GM12875 (cell line): ENCODE measurements around the gene MAMDC2.

Experiments used
- H3K4me3 ChIP-seq: one replicate; pipeline ENCODE4 v1.5.1; 2011; ENCODE audit warnings: low read depth, low read length, control low read depth
- CTCF ChIP-seq: IDR thresholded peaks from 2 replicates; pipeline ENCODE4 v1.5.1; 2011; ENCODE audit warnings: low read depth, mild to moderate bottlenecking, control low read depth, inconsistent platforms, low read length, moderate library complexity, borderline replicate concordance; ENCODE audit not compliant: insufficient read depth

Gene MAMDC2

GRCh38 chr9:70262366-70262765 is 218.7 kb downstream of the MAMDC2 start:
- no peak overlapping the region for H3K4me3 ChIP-seq
- no peak for TF ChIP-seq CTCF

- no peak for TF ChIP-seq CTCF
- no peak overlapping the region for H3K4me3 ChIP-seq
Observed at GRCh38 chr9:70262948-70263347, 219.3 kb downstream of the MAMDC2 start.

DNA sequence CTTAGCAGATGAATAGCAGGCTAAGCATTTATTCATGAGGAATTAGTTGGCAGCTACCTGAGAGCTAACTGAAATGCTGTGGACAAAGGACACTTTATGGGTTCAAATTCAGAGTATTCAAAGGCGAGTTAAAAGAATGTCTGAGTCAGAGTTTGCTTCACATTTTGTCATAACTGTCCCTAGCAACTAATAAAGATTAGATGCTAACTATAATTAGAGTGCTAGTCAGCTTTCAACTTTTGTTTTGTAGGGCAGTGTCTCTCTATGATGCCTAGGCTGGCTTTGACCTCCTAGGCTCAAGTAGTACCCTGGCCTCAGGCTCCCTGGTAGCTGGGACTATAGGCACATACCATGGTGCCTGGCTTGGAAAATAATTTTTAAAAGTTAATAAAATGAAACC is 219.8 kb downstream of the MAMDC2 start:
- no peak for TF ChIP-seq CTCF
- no peak overlapping the region for H3K4me3 ChIP-seq
